SK-N-SH (cell line): Measurements from ENCODE around the gene CMTM8. TPM values are rescaled to one million over a fixed set of nuclear protein-coding genes. Genes with fewer than 3 reads are reported as not detected.

ENCODE experiments used
- CTCF ChIA-PET: fragments of 300-600, 350-600 bp; formaldehyde crosslinking; extraction: SDS; loops from one replicate; lab custom pipeline; 2021; lab: Yijun Ruan, JAX
- POLR2A ChIA-PET: fragments of 350-600 bp; sonication (Branson Sonifier 250); formaldehyde crosslinking; extraction: SDS; loops from one replicate; lab custom pipeline; 2020; ENCODE audit warnings: antibody characterized with exemption, inconsistent platforms; lab: Yijun Ruan, JAX
- DNase-seq: peaks from one replicate; pipeline ENCODE4 v3.0.0; 2012
- H2AFZ ChIP-seq: fragments of 200-600 bp; sonication (generic); 2 replicates; pipeline ENCODE4 v1.8.1; 2016; ENCODE audit warnings: antibody characterized with exemption, mild to moderate bottlenecking, low read depth
- H3F3A ChIP-seq: fragments of 200-600 bp; sonication (generic); replicated peaks from 2 replicates; pipeline ENCODE3; 2016; ENCODE audit warnings: antibody characterized with exemption, mild to moderate bottlenecking; ENCODE audit not compliant: insufficient read depth
- H3K27ac ChIP-seq, 2 experiments: fragments of 200-500 bp in 1 of 2; fragments of 200-600 bp in 1 of 2; sonication (Bioruptor generic) in 1 of 2; sonication (generic), shearing (Covaris generic) in 1 of 2; 2 replicates each; pipeline versions ENCODE4 v1.5.1 to v1.6.1; 2014 to 2016; ENCODE audit warnings: low read depth in 2 of 2, inconsistent platforms in 1 of 2, low read length in 1 of 2, mild to moderate bottlenecking in 1 of 2, mixed read lengths in 1 of 2
- H3K27me3 ChIP-seq: fragments of 200-600 bp; sonication (generic), shearing (Covaris generic); 2 replicates; pipeline ENCODE4 v1.6.1; 2016; ENCODE audit warnings: mixed run types; ENCODE audit not compliant: insufficient read depth
- H3K36me3 ChIP-seq, 2 experiments: fragments of 200-500 bp in 1 of 2; fragments of 200-600 bp in 1 of 2; sonication (Bioruptor generic) in 1 of 2; sonication (generic) in 1 of 2; replicated peaks in 1 of 2; 2 replicates each; pipeline versions ENCODE3 to v1.5.1; 2014 to 2016; ENCODE audit warnings: low read length in 1 of 2, mild to moderate bottlenecking in 1 of 2; ENCODE audit not compliant: insufficient read depth in 2 of 2, control insufficient read depth in 1 of 2
- H3K4me1 ChIP-seq, 2 experiments: fragments of 200-500 bp in 1 of 2; fragments of 200-600 bp in 1 of 2; sonication (Bioruptor generic) in 1 of 2; sonication (generic), shearing (Covaris generic) in 1 of 2; 2 replicates each; pipeline versions ENCODE4 v1.5.1 to v1.6.1; 2014 to 2016; ENCODE audit warnings: low read depth in 1 of 2, low read length in 1 of 2, mixed run types in 1 of 2; ENCODE audit not compliant: insufficient read depth in 2 of 2, control insufficient read depth in 1 of 2
- H3K4me2 ChIP-seq: fragments of 200-600 bp; sonication (generic), shearing (Covaris generic); 2 replicates; pipeline ENCODE4 v1.6.1; 2017; ENCODE audit warnings: mixed run types
- H3K4me3 ChIP-seq, 2 experiments: fragments of 200-500 bp in 1 of 2; fragments of 200-600 bp in 1 of 2; sonication (Bioruptor generic) in 1 of 2; sonication (generic), shearing (Covaris generic) in 1 of 2; 2 replicates each; pipeline versions ENCODE4 v1.5.1 to v1.8.1; 2014 to 2016; ENCODE audit warnings: low read depth in 2 of 2, inconsistent platforms in 1 of 2, low read length in 1 of 2, mild to moderate bottlenecking in 1 of 2, mixed read lengths in 1 of 2, moderate library complexity in 1 of 2
- H3K79me2 ChIP-seq: fragments of 200-600 bp; sonication (generic); 2 replicates; pipeline ENCODE4 v1.8.1; 2017; ENCODE audit warnings: mild to moderate bottlenecking; ENCODE audit not compliant: insufficient read depth
- H3K9ac ChIP-seq: fragments of 200-600 bp; sonication (generic); 2 replicates; pipeline ENCODE4 v1.6.1; 2017; ENCODE audit warnings: mixed run types
- H3K9me2 ChIP-seq: fragments of 200-600 bp; sonication (generic); 2 replicates; pipeline ENCODE4 v1.6.1; 2017; ENCODE audit warnings: mixed run types
- H3K9me3 ChIP-seq: fragments of 200-600 bp; sonication (generic); 2 replicates; pipeline ENCODE4 v1.6.1; 2017; ENCODE audit warnings: mixed run types, mild to moderate bottlenecking, moderate library complexity
- H4K20me1 ChIP-seq: fragments of 200-600 bp; sonication (generic); 2 replicates; pipeline ENCODE4 v1.6.1; 2017; ENCODE audit warnings: mild to moderate bottlenecking, mixed run types; ENCODE audit not compliant: insufficient read depth
- CTCF ChIP-seq: fragments of 200-600 bp; sonication (generic); IDR thresholded peaks from 2 replicates; pipeline ENCODE4 v1.6.1; 2017; ENCODE audit warnings: antibody characterized with exemption, mild to moderate bottlenecking, moderate library complexity
- ELF1 ChIP-seq: IDR thresholded peaks from 2 replicates; pipeline ENCODE4 v1.4.0; 2012
- EZH2phosphoT487 ChIP-seq: fragments of 200-600 bp; sonication (generic); IDR thresholded peaks from 2 replicates; pipeline ENCODE4 v1.6.1; 2017; ENCODE audit warnings: low read depth, mixed run types, mild to moderate bottlenecking, antibody characterized with exemption, moderate library complexity, borderline replicate concordance
- FOXJ3 ChIP-seq: sonication (generic); formaldehyde crosslinking; IDR thresholded peaks from 2 replicates; pipeline ENCODE4 v1.5.1; 2020; ENCODE audit warnings: mild to moderate bottlenecking, missing genetic modification reagents
- FOXM1 ChIP-seq: IDR thresholded peaks from 2 replicates; pipeline ENCODE4 v1.4.0; 2012; ENCODE audit warnings: low read depth, mild to moderate bottlenecking
- IRF3 ChIP-seq: fragments of 150-350 bp; IDR thresholded peaks from 2 replicates; pipeline ENCODE4 v1.6.1; 2016; ENCODE audit warnings: mild to moderate bottlenecking, low read depth, low read length
- MAX ChIP-seq: IDR thresholded peaks from 2 replicates; pipeline ENCODE4 v1.4.0; 2012; ENCODE audit warnings: low read depth
- NFIC ChIP-seq: IDR thresholded peaks from 2 replicates; pipeline ENCODE4 v1.4.0; 2012; ENCODE audit warnings: borderline replicate concordance
- PBX3 ChIP-seq: IDR thresholded peaks from 2 replicates; pipeline ENCODE4; 2012
- REST ChIP-seq: IDR thresholded peaks from 2 replicates; pipeline ENCODE4 v1.6.1; 2012; ENCODE audit warnings: mild to moderate bottlenecking, low read depth, low read length, moderate library complexity
- RFX5 ChIP-seq: IDR thresholded peaks from 2 replicates; pipeline ENCODE4 v1.6.1; 2012; ENCODE audit warnings: mild to moderate bottlenecking, improper control_type of control experiment, low read length
- TCF12 ChIP-seq: IDR thresholded peaks from 2 replicates; pipeline ENCODE4 v1.4.0; 2012
- USF1 ChIP-seq: IDR thresholded peaks from 2 replicates; pipeline ENCODE4 v1.4.0; 2012; ENCODE audit warnings: low read depth, borderline replicate concordance
- WGBS: methylation state at CpG from one replicate; pipeline ENCODE4 v1.1.6; 2017; ENCODE audit warnings: low lambda C conversion rate; 5-methylcytosine and 5-hydroxymethylcytosine counted together
- polyA plus RNA-seq, 3 experiments: library from polyadenylated mRNA; depleted of rRNA; stranded (reverse); fragments of >200 nt; gene quantifications; 2 replicates each; pipeline ENCODE4 v1.2.3, GENCODE V29; 2012
- TF ChIP-seq, protein P1 (sequence below): fragments of 150-350 bp; IDR thresholded peaks from 2 replicates; pipeline ENCODE4 v1.6.1; 2017; ENCODE audit warnings: antibody characterized with exemption, low read length, low read depth, borderline replicate concordance

Gene CMTM8
- polyA plus RNA-seq, 1 of the 3 experiments (the other 2 are of a cell fraction): 9.7 TPM

DNA sequence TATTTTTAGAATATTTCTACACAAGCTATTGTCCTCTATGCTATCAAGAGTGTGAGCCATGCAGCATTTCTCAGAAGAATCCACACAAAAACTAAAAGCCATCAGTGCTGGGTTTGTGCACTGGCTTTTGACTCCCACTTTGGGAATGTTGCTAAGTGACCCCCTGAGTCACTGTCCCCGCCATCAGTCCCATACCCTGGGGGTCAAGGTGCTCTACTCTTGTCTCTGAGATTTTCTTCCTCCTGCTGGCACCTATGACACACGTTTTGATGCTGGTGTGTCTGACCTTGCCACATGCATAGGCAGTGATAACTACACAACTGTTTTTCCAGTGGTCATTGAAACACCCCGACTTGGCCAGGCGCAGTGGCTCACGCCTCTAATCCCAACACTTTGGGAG, 173.0 kb downstream of the CMTM8 start:
- 85% methylated on average over 5 of the region's 5 CpGs for WGBS
- Histone ChIP-seq H3K36me3 (no peaks in the 10 kb centered on the region), H3K27me3 (no peaks in the 10 kb centered on the region), H3K4me1 (peaks cover 0 to 23% of the 10 kb centered on the region in 2 experiments; a peak in 3 of 4 replicates), H3K9ac (no peak overlapping the region), H3K4me3 (no peak overlapping the region), H3K9me2 (no peaks in the 10 kb centered on the region), H3K79me2 (peaks cover 21% of the 10 kb centered on the region; the same call in 1 of the 2 replicates), H4K20me1 (no peaks in the 10 kb centered on the region), H3K9me3 (no peaks in the 10 kb centered on the region), H3K4me2 (no peak overlapping the region), H3K27ac (no peak overlapping the region), H3F3A (peaks cover 13% of the 10 kb centered on the region), H2AFZ (no peak overlapping the region)
- CTCF ChIA-PET: interaction anchor here (1.0 to 2.5 kb wide), 3 partner anchors 11 to 56 kb away, joined by 3 to 11 read pairs (median 4); no protein-coding TSS in a partner anchor
- POLR2A ChIA-PET: no interaction called here
- no peak for DNase-seq
- no peak for TF ChIP-seq REST
- no peak for TF ChIP-seq TCF12
- TF ChIP-seq EZH2phosphoT487: no peak
- TF ChIP-seq NFIC: no peak
- TF ChIP-seq PBX3: no peak

DNA sequence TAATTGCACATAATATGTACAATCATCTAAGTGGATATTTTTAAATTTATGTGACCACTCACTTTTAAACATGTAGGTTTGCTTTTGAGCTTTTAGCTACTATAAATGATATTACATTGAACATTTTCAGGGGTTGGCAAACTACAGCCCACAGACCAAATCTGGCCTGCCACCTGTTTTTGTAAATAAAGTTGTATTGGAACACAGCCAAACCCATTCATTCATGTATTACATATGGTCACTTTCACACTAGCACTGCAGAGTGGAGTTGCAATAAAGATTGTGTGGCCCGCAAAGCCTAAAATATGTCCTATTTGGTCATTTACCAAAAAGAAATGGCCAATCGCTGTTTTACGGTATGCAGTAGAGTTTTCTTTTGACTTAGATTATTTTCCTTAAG, 174.4 kb downstream of the CMTM8 start:
- Histone ChIP-seq H3K27me3 (no peaks in the 10 kb centered on the region), H4K20me1 (no peaks in the 10 kb centered on the region), H3F3A (peaks cover 13% of the 10 kb centered on the region), H3K27ac (no peak overlapping the region), H3K9me3 (no peaks in the 10 kb centered on the region), H3K9ac (no peak overlapping the region), H3K79me2 (peaks cover 28% of the 10 kb centered on the region; the same call in 1 of the 2 replicates), H3K4me3 (no peak overlapping the region), H3K36me3 (no peaks in the 10 kb centered on the region), H3K4me1 (peaks cover 0 to 18% of the 10 kb centered on the region in 2 experiments; a peak in 3 of 4 replicates), H3K4me2 (no peak overlapping the region), H2AFZ (no peak overlapping the region), H3K9me2 (no peaks in the 10 kb centered on the region)
- POLR2A ChIA-PET: no interaction called here
- WGBS: 97% methylated on average over 3 of the region's 3 CpGs
- CTCF ChIA-PET: interaction anchor here (1.3 kb wide), 1 partner anchor 12 kb away, joined by 4 read pairs; no protein-coding TSS in a partner anchor
- DNase-seq: no peak
- TF ChIP-seq ELF1 (no peak), USF1 (no peak), CTCF (no peak), PBX3 (no peak), FOXM1 (no peak), FOXJ3 (CRISPR knock-in tag) (no peak), MAX (no peak), IRF3 (no peak), RFX5 (no peak)
- TF ChIP-seq, protein P1, sequence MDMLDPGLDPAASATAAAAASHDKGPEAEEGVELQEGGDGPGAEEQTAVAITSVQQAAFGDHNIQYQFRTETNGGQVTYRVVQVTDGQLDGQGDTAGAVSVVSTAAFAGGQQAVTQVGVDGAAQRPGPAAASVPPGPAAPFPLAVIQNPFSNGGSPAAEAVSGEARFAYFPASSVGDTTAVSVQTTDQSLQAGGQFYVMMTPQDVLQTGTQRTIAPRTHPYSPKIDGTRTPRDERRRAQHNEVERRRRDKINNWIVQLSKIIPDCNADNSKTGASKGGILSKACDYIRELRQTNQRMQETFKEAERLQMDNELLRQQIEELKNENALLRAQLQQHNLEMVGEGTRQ: no peak
